ENCODE data around the gene ZDHHC14. TPM values are rescaled to one million over a fixed set of nuclear protein-coding genes. Genes with fewer than 3 reads are reported as not detected.

The ZDHHC14 gene
- total and polyA plus RNA-seq, 2 experiments from 2014 or later, result 3.0 to 7.4 TPM

DNA sequence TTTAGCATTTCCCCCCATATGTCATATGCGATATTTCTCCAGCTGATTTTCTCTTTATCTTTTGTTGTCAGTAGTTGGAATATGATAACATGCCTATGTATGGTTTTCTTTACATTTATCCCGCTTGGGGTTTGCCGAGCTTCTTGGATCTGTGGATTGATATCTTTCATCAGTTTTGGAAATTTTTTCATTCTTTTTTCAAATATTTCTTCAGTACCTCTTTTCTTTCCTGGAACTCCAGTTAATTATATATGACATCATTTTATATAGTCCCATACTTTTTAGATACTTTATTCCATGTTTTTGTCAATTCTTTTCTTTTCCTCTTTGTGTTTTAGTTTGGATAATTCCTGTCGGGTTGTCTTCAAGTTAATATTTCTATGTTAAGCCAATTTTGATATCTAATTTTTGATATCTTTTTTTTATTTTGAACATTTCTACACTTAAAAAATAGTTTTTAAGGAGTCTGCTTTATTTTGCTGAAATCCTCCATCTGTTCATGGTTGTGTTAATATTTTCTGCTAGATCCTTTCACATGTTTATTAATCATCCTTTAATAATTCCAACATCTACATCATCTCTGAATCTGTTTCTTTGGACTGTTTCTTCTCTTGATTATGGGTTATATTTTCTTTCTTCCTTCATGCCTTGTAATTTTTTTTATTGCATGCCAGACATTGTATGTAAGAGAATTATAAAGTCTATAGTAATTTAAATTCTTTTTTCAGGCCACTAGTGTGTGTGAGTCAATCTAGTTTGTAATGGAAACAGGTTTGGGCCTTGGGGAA, 9.5 kb downstream of the ZDHHC14 start (continued):
- TF ChIP-seq, protein P1, sequence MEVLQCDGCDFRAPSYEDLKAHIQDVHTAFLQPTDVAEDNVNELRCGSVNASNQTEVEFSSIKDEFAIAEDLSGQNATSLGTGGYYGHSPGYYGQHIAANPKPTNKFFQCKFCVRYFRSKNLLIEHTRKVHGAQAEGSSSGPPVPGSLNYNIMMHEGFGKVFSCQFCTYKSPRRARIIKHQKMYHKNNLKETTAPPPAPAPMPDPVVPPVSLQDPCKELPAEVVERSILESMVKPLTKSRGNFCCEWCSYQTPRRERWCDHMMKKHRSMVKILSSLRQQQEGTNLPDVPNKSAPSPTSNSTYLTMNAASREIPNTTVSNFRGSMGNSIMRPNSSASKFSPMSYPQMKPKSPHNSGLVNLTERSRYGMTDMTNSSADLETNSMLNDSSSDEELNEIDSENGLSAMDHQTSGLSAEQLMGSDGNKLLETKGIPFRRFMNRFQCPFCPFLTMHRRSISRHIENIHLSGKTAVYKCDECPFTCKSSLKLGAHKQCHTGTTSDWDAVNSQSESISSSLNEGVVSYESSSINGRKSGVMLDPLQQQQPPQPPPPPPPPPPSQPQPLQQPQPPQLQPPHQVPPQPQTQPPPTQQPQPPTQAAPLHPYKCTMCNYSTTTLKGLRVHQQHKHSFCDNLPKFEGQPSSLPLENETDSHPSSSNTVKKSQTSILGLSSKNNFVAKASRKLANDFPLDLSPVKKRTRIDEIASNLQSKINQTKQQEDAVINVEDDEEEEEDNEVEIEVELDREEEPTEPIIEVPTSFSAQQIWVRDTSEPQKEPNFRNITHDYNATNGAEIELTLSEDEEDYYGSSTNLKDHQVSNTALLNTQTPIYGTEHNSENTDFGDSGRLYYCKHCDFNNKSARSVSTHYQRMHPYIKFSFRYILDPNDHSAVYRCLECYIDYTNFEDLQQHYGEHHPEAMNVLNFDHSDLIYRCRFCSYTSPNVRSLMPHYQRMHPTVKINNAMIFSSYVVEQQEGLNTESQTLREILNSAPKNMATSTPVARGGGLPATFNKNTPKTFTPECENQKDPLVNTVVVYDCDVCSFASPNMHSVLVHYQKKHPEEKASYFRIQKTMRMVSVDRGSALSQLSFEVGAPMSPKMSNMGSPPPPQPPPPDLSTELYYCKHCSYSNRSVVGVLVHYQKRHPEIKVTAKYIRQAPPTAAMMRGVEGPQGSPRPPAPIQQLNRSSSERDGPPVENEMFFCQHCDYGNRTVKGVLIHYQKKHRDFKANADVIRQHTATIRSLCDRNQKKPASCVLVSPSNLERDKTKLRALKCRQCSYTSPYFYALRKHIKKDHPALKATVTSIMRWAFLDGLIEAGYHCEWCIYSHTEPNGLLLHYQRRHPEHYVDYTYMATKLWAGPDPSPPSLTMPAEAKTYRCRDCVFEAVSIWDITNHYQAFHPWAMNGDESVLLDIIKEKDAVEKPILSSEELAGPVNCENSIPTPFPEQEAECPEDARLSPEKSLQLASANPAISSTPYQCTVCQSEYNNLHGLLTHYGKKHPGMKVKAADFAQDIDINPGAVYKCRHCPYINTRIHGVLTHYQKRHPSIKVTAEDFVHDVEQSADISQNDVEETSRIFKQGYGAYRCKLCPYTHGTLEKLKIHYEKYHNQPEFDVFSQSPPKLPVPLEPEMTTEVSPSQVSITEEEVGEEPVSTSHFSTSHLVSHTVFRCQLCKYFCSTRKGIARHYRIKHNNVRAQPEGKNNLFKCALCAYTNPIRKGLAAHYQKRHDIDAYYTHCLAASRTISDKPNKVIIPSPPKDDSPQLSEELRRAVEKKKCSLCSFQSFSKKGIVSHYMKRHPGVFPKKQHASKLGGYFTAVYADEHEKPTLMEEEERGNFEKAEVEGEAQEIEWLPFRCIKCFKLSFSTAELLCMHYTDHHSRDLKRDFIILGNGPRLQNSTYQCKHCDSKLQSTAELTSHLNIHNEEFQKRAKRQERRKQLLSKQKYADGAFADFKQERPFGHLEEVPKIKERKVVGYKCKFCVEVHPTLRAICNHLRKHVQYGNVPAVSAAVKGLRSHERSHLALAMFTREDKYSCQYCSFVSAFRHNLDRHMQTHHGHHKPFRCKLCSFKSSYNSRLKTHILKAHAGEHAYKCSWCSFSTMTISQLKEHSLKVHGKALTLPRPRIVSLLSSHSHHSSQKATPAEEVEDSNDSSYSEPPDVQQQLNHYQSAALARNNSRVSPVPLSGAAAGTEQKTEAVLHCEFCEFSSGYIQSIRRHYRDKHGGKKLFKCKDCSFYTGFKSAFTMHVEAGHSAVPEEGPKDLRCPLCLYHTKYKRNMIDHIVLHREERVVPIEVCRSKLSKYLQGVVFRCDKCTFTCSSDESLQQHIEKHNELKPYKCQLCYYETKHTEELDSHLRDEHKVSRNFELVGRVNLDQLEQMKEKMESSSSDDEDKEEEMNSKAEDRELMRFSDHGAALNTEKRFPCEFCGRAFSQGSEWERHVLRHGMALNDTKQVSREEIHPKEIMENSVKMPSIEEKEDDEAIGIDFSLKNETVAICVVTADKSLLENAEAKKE (CRISPR knock-in tag; IDR thresholded peaks at IDR 0.05), result no peak
- TF ChIP-seq ZNF331 (CRISPR knock-in tag; IDR thresholded peaks at IDR 0.05; ENCODE audit: low read depth) (no peak), EZH2 (IDR thresholded peaks at IDR 0.05; ENCODE audit: low read depth, unreplicated experiment) (no peak), JUNB (IDR thresholded peaks at IDR 0.05; ENCODE audit: unreplicated experiment) (no peak)
- TF ChIP-seq, protein P2, sequence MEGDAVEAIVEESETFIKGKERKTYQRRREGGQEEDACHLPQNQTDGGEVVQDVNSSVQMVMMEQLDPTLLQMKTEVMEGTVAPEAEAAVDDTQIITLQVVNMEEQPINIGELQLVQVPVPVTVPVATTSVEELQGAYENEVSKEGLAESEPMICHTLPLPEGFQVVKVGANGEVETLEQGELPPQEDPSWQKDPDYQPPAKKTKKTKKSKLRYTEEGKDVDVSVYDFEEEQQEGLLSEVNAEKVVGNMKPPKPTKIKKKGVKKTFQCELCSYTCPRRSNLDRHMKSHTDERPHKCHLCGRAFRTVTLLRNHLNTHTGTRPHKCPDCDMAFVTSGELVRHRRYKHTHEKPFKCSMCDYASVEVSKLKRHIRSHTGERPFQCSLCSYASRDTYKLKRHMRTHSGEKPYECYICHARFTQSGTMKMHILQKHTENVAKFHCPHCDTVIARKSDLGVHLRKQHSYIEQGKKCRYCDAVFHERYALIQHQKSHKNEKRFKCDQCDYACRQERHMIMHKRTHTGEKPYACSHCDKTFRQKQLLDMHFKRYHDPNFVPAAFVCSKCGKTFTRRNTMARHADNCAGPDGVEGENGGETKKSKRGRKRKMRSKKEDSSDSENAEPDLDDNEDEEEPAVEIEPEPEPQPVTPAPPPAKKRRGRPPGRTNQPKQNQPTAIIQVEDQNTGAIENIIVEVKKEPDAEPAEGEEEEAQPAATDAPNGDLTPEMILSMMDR (conservative IDR thresholded peaks at IDR 0.05; ENCODE audit: low read depth in 2 of 2), result no peak
